ACC112 (cell line): ENCODE data around the gene SFXN5.

Experiments
- H2AFZ ChIP-seq: fragments of 200-600 bp; sonication (generic); one replicate; pipeline ENCODE4 v1.6.0; 2017; ENCODE audit warnings: antibody characterized with exemption, low read length; ENCODE audit not compliant: unreplicated experiment
- H3K27ac ChIP-seq: fragments of 200-600 bp; sonication (generic); 2 replicates; pipeline ENCODE4 v1.5.1; 2014; ENCODE audit warnings: low read depth, mild to moderate bottlenecking, antibody characterized with exemption, low read length, moderate library complexity
- H3K27me3 ChIP-seq: fragments of 200-600 bp; sonication (generic); 2 replicates; pipeline ENCODE4 v1.6.1; 2014; ENCODE audit warnings: mild to moderate bottlenecking, antibody characterized with exemption, low read length, moderate library complexity, mixed read lengths; ENCODE audit not compliant: insufficient read depth
- H3K36me3 ChIP-seq: fragments of 200-600 bp; sonication (generic); 2 replicates; pipeline ENCODE4 v1.6.1; 2016; ENCODE audit warnings: mild to moderate bottlenecking, antibody characterized with exemption, low read length, moderate library complexity, mixed read lengths; ENCODE audit not compliant: insufficient read depth
- H3K4me1 ChIP-seq: fragments of 200-600 bp; sonication (generic); one replicate; pipeline ENCODE4 v1.6.1; 2016; ENCODE audit warnings: low read length, mixed read lengths; ENCODE audit not compliant: insufficient read depth, unreplicated experiment, control insufficient read depth
- H3K4me3 ChIP-seq: fragments of 200-600 bp; sonication (generic); 2 replicates; pipeline ENCODE4 v1.5.1; 2014; ENCODE audit warnings: mild to moderate bottlenecking, low read depth, low read length
- H3K79me2 ChIP-seq: fragments of 200-600 bp; sonication (generic); one replicate; pipeline ENCODE4 v1.6.0; 2016; ENCODE audit warnings: low read length; ENCODE audit not compliant: control insufficient read depth, unreplicated experiment, insufficient read depth

Gene SFXN5

GRCh38 chr2:73084971-73085370, 13.5 kb upstream of the SFXN5 start:
- peaks cover 10% of the 10 kb centered on the region for H3K4me1 ChIP-seq
- H3K27me3 ChIP-seq: no peaks in the 10 kb centered on the region
- no peak overlapping the region for H2AFZ ChIP-seq
- no peak overlapping the region for H3K27ac ChIP-seq
- peaks cover 4% of the 10 kb centered on the region; the same call in 1 of the 2 replicates for H3K36me3 ChIP-seq
- no peak overlapping the region for H3K4me3 ChIP-seq
- peaks cover 74% of the 10 kb centered on the region for H3K79me2 ChIP-seq

DNA sequence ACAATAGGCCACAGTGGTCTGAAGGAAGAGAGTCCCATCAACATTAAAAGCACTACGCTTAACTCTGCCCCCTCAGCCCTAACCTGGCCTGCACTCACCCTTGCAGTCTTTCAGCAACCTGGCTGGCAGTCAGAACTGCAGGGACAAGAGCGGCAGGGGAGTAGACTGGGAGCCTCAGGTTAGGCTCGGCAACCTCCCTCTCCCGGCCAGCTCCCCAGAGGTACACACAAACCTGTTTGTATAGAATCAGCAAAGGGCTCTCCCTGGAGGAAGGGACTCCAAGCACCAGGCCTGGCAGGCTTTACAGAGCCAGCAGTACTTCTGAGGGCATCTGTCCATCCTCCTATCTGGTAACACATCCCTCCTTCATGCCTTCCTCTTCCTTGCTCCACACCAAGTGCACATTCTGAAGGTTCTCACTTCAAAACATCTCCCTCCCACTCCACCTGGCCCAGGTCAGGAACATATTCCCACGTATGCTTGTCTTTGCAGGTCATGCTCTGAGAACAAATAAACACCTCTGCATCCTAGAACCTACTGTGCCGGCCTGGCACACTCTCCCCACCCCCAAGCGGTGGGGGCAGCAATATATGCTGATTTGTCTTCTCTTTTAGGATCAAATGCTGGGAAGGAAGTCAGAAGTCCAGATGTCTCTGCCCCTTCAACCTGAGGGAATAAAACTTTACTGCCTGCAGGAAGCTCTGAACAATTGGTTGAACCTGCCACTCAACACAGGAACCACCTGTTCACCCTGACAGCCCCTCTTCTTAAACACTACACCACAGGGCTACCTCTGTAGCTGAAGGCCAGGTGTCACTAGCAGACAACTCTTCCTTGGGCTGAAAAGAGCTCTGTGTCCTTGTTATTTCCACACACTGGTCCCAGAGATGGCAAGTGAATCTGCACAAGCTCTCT, 12.6 kb upstream of the SFXN5 start:
- Histone ChIP-seq H3K79me2 (peaks cover 70% of the 10 kb centered on the region), H3K4me3 (no peak overlapping the region), H2AFZ (no peak overlapping the region), H3K27me3 (no peaks in the 10 kb centered on the region), H3K36me3 (peaks cover 4% of the 10 kb centered on the region; the same call in 1 of the 2 replicates), H3K4me1 (peaks cover 4% of the 10 kb centered on the region), H3K27ac (no peak overlapping the region)

DNA sequence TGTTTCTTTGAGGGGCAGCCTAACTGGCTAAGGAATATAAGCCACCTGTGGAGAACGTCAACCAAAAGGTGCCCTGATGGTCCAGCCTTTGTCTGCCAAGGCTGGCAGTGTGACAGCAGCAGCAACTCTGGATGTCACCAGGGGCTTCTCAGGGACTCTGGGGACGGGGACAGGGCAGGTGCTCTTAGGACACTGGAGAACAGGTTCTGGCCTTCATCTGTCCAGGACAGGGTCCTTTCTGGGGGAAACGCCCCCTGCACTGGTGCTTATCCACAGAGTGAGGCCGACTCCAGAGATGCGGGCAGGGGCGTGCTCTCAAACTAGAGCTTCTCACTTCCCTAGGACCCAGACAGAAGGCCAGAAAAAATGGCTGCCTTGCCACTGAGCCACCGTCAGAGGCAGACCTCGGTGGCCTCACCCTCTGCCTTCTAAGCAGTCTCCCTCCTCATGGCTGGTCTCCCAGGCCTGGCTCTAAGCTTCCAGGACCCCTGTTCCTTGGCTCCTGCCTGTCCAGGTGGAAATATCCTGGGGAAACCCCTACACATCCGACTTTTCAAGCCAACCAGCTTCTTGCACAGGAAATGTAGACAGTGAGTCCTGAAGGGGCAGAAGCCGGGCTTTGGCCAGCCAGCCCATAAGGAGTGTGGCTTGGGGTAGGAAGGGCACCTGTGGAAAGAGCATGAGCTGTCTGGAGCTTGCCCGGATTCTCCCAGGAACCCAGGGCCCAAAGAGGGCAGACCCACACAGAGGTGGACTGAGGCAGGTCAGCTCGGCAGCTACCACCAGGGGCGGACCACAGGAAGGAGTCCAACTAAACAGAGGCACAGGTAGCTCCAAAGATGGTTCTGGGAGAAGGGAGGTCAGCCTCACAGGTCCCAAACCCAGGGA, 11.3 kb upstream of the SFXN5 start:
- Histone ChIP-seq H3K36me3 (0 out of 2 replicates have a peak, but pooled peaks cover 4% of the 10 kb centered on the region), H3K27ac (no peak overlapping the region), H3K79me2 (peaks cover 57% of the 10 kb centered on the region)

DNA sequence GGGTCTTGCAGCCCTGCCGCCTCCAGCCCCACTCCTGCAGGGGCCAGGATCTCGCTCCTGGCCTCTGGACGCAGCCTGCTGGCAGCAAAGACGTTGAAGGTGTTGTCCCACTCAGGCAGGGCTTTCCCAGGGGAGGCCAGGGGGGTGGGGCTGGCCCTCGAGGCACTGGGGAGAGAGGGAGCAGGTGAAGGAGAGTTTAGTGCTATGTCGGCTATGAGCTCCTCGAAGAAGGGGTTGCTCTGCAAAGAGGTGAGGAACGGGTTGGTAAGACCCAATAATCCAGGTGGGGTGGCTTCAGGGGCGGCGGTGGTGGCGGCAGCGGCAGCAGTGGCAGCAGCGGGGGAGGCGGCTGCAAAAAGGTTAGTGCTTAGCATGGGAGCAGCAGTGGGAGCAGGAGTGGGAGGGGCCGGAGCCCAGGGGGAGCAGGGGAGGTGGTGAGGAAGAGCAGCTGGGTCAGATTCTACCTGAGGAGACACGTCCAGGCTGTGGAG, 9.7 kb upstream of the SFXN5 start:
- H3K27ac ChIP-seq: no peak overlapping the region
- H3K4me3 ChIP-seq: no peak overlapping the region
- no peak overlapping the region for H2AFZ ChIP-seq
- H3K27me3 ChIP-seq: no peaks in the 10 kb centered on the region
- H3K79me2 ChIP-seq: peaks cover 43% of the 10 kb centered on the region
- H3K36me3 ChIP-seq: 0 out of 2 replicates have a peak, but pooled peaks cover 4% of the 10 kb centered on the region
- H3K4me1 ChIP-seq: no peaks in the 10 kb centered on the region

More for the DNA sequence above, 11.3 kb upstream of the SFXN5 start:
- no peaks in the 10 kb centered on the region for H3K4me1 ChIP-seq
- no peaks in the 10 kb centered on the region for H3K27me3 ChIP-seq
- no peak overlapping the region for H3K4me3 ChIP-seq
- no peak overlapping the region for H2AFZ ChIP-seq

DNA sequence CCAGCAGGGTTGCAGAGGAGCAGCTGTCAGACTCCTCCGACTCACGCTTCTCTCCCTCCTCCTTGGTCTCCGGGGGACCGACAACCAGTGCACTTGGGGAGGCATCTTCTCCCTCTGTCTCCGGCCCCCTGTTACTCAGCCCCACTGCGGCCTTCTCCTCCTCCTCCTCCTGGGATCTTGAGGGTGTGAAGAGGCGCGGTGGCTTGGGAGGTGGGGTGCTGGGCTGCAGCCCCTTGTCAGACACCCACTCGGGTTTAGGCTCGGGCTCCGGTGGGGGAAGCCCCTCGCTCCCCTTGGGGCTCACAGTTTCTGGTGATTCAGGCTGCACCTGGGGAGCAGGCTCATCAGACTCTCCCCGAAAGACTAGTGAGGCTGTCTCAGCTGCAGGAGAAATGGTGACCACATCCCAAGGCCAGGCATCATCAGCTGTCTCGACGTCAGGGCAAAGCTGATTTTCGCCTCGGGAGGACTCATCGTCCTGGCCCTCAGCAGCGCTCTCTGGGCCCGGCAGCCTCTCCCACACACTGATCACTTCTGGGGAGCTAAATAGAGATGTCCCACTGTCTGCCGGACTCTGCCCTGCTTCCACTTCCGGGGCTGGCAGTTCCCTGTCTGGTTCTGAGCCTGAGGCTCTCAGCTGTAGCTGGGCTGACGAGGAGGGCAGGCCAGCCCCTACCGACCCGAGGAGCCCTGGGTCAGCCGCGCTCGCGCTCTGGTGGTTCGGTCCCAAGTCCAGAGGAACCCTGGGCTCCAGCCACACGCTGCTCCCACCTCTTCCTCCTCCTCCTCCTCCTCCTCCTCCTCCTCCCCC, 9.0 kb upstream of the SFXN5 start:
- no peak overlapping the region for H3K4me3 ChIP-seq
- H3K27me3 ChIP-seq: no peaks in the 10 kb centered on the region
- H3K4me1 ChIP-seq: no peaks in the 10 kb centered on the region
- H3K27ac ChIP-seq: no peak overlapping the region
- H2AFZ ChIP-seq: no peak overlapping the region
- peaks cover 37% of the 10 kb centered on the region for H3K79me2 ChIP-seq
- H3K36me3 ChIP-seq: 0 out of 2 replicates have a peak, but pooled peaks cover 4% of the 10 kb centered on the region

DNA sequence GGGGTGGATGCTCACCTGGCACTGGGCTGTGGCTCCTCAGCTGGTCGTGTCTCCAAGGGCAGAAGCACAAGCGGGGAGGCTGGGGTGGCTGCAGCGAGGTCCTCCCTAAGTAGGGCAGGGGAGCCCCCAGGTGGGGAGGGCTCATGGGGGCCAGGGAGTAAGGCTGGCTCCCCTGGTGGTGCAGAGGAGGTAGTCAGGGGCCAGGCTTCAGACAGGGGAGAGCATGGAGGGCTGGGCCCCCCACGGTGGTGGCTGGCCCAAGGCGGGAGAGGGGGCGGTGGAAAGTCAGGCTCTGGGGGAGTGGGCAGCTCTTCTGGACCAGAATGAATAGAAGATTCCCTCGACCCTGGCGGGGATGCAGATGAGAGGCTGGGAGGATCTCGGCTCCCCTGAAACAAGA, 8.1 kb upstream of the SFXN5 start:
- Histone ChIP-seq H3K36me3 (0 out of 2 replicates have a peak, but pooled peaks cover 4% of the 10 kb centered on the region), H3K27me3 (no peaks in the 10 kb centered on the region), H3K4me1 (no peaks in the 10 kb centered on the region), H3K4me3 (no peak overlapping the region), H2AFZ (no peak overlapping the region), H3K79me2 (peaks cover 28% of the 10 kb centered on the region), H3K27ac (no peak overlapping the region)

DNA sequence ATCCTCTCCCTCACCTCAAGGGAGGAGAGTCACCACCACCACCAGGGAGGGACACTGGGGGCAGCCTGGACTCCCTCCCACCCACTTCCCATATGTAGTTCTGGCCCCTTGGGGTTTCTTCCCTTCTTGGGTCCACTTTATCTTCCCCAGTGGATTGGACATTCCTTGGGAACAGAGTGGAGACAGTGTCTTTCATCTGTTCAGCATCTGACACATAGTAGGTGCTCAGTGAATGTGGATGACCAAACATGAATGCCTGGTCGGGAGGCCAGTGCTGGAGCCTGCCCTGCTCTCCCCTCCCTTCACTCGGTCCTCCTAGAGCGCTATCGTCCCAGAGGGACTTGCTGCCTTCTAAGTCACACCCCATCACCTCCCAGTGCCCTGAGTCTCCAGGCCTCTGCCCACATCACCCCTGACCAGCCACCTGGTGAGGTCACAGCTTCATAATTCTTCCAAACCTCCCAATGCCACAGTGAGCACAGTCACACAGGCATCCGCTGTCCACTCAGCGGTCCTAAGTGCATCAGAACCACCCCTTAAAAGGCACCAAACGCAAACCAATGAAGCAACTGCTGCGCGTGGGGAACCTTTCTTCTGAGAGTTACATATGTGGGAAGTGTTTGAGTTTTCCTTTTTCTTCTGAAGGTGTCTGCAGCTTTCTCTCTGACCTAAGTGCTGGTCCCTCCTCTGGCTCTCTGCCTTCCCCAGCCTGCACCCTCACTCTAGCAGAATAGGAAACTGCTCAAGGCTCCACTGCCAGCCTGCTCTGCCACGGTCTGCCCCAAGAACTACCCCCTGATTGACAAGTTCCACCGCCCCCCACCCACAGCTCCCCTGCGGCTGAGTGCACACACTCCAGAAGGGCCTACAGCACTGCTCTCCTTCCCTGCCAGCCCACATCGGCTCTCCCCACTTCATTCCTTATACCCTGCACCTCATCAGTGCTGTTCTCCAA, 7.2 kb upstream of the SFXN5 start:
- Histone ChIP-seq H3K27me3 (no peaks in the 10 kb centered on the region), H3K27ac (no peak overlapping the region), H2AFZ (no peak overlapping the region), H3K36me3 (0 out of 2 replicates have a peak, but pooled peaks cover 4% of the 10 kb centered on the region), H3K79me2 (peaks cover 19% of the 10 kb centered on the region), H3K4me1 (no peaks in the 10 kb centered on the region), H3K4me3 (no peak overlapping the region)

DNA sequence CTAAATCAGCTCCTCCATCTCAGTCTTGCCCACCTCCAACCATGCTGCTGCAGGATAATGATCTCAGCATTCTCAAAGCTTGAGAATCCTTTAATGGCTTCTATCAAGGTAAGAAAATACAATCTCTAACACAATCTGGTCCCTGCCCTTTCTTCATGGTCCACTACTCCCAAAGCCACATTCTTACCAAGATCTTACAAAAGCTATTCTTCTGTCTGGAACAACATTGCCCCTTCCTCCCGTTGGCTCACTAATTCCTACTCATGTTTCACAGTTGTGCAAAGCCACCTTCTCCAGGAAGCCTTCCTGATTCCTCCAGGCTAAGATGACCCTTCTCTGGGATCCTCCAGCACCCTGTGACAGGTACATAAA, 5.9 kb upstream of the SFXN5 start:
- no peaks in the 10 kb centered on the region for H3K27me3 ChIP-seq
- H3K4me3 ChIP-seq: no peak overlapping the region
- peaks cover 6% of the 10 kb centered on the region for H3K79me2 ChIP-seq
- peaks cover under 1% of the 10 kb centered on the region for H3K4me1 ChIP-seq
- no peak overlapping the region for H3K27ac ChIP-seq
- no peak overlapping the region for H2AFZ ChIP-seq
- 0 out of 2 replicates have a peak, but pooled peaks cover 4% of the 10 kb centered on the region for H3K36me3 ChIP-seq

DNA sequence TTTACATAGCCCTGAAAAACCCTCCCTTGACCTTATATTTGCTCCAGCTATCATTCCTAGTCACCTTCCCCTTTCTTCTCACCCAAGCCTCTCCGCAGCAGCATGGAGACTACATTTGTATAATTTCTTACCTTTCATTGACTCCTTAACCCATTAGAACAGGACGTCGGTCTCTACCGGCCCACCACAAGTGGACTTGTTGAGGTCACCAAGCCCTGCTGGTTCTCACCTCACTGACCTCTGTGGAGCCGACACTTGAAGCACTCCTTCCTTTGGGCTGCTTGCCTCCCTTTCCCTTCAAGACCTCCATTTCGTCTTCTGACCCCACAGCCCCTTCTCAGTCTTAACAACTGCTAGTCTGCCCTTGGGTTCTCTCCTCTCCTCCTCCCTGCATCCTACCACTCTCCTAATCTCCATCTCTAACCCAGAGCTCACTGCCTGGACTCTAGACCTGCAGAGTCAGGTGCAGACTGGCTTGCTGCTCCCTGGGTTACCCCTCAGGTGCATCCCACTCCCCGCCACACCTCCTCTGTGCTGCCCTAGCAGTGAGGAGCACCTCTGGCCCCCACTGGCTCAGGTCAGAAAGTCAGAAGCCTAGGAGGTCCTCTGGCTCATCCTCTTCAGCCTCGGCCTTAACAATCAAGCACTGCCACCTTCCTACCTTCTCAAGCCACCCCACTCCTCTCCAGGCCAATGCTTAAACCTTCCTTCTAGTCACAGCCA, 5.3 kb upstream of the SFXN5 start:
- peaks cover 6% of the 10 kb centered on the region for H3K4me1 ChIP-seq
- no peaks in the 10 kb centered on the region for H3K27me3 ChIP-seq
- H3K27ac ChIP-seq: no peak overlapping the region
- H3K36me3 ChIP-seq: 0 out of 2 replicates have a peak, but pooled peaks cover 4% of the 10 kb centered on the region
- peaks cover 5% of the 10 kb centered on the region for H3K79me2 ChIP-seq
- H3K4me3 ChIP-seq: no peak overlapping the region
- no peak overlapping the region for H2AFZ ChIP-seq
